SK-N-MC (cell line): ENCODE data around the gene CLK1.

ENCODE experiments used
- DNase-seq: peaks from one replicate; pipeline ENCODE4 v3.0.0-alpha.2; 2011; ENCODE audit warnings: low read depth, low spot score
- H3K27ac ChIP-seq: fragments of 200-600 bp; sonication (generic); 2 replicates; pipeline ENCODE4 v1.5.1; 2016; ENCODE audit warnings: mixed run types
- H3K36me3 ChIP-seq: fragments of 200-600 bp; sonication (generic); 2 replicates; pipeline ENCODE4 v1.6.1; 2017; ENCODE audit warnings: antibody characterized with exemption, low read length, mixed read lengths; ENCODE audit not compliant: insufficient read depth
- H3K4me3 ChIP-seq: fragments of 200-600 bp; sonication (generic); 2 replicates; pipeline ENCODE4 v1.5.1; 2016
- H3K9ac ChIP-seq: fragments of 200-600 bp; sonication (generic); 2 replicates; pipeline ENCODE4 v1.8.0; 2017; ENCODE audit warnings: mixed run types, mixed read lengths; ENCODE audit not compliant: insufficient read length
- H3K9me3 ChIP-seq: fragments of 200-600 bp; sonication (generic); 2 replicates; pipeline ENCODE4 v1.6.1; 2017; ENCODE audit warnings: low read depth, mild to moderate bottlenecking, antibody characterized with exemption, low read length, moderate library complexity, mixed read lengths
- EZH2 ChIP-seq: fragments of 200-600 bp; sonication (generic); IDR thresholded peaks from one replicate; pipeline ENCODE4 v1.6.1; 2017; ENCODE audit warnings: antibody characterized with exemption
- FOXP2 ChIP-seq: optimal IDR thresholded peaks from 2 replicates; pipeline ENCODE3; 2011; ENCODE audit warnings: mild to moderate bottlenecking, moderate library complexity; ENCODE audit not compliant: insufficient read depth; ENCODE audit errors: extremely low read length, control extremely low read depth
- POLR2AphosphoS5 ChIP-seq: IDR thresholded peaks from 2 replicates; pipeline ENCODE4 v1.6.1; 2012; ENCODE audit warnings: mild to moderate bottlenecking, low read depth, low read length, borderline replicate concordance

Gene CLK1

GRCh38 chr2:200878289-200878880 is 13.9 kb upstream of the CLK1 start:
- H3K4me3 ChIP-seq, result no peak overlapping the region
- H3K9me3 ChIP-seq, result no peaks in the 10 kb centered on the region
- H3K36me3 ChIP-seq, result peaks cover 57% of the 10 kb centered on the region
- H3K27ac ChIP-seq, result no peak overlapping the region
- TF ChIP-seq EZH2 (no peak), FOXP2 (no peak), POLR2AphosphoS5 (no peak)
- no peak for DNase-seq
- H3K9ac ChIP-seq, result no peak overlapping the region

- Histone ChIP-seq H3K27ac (no peak overlapping the region), H3K4me3 (no peak overlapping the region), H3K36me3 (peaks cover 55% of the 10 kb centered on the region), H3K9ac (no peak overlapping the region), H3K9me3 (no peaks in the 10 kb centered on the region)
- DNase-seq, result no peak
- TF ChIP-seq EZH2 (no peak), POLR2AphosphoS5 (no peak), FOXP2 (no peak)
These were observed 13.0 kb upstream of the CLK1 start for GRCh38 chr2:200877443-200877842.

- no peak for TF ChIP-seq FOXP2
- no peak for TF ChIP-seq POLR2AphosphoS5
- no peak for TF ChIP-seq EZH2
- no peak for DNase-seq
- Histone ChIP-seq H3K9me3 (no peaks in the 10 kb centered on the region), H3K27ac (no peak overlapping the region), H3K36me3 (peaks cover 36% of the 10 kb centered on the region), H3K4me3 (no peak overlapping the region), H3K9ac (no peak overlapping the region)
These were observed 9.1 kb upstream of the CLK1 start for GRCh38 chr2:200873560-200873959.

- H3K9ac ChIP-seq, result no peak overlapping the region
- DNase-seq, result no peak
- peak overlapping the region; percentile 52; the same call in 1 of the 2 replicates for H3K27ac ChIP-seq
- peaks cover 33% of the 10 kb centered on the region for H3K36me3 ChIP-seq
- TF ChIP-seq FOXP2, result no peak
- TF ChIP-seq POLR2AphosphoS5, result no peak
- TF ChIP-seq EZH2, result no peak
- no peak overlapping the region for H3K4me3 ChIP-seq
- H3K9me3 ChIP-seq, result no peaks in the 10 kb centered on the region
These were observed 6.7 kb upstream of the CLK1 start for GRCh38 chr2:200871151-200871550.

- no peak for DNase-seq
- TF ChIP-seq EZH2, result no peak
- TF ChIP-seq FOXP2, result no peak
- no peak for TF ChIP-seq POLR2AphosphoS5
- Histone ChIP-seq H3K9me3 (no peaks in the 10 kb centered on the region), H3K9ac (no peak overlapping the region), H3K36me3 (peaks cover 16% of the 10 kb centered on the region), H3K4me3 (no peak overlapping the region), H3K27ac (no peak overlapping the region)
These were observed 4.6 kb upstream of the CLK1 start for GRCh38 chr2:200869014-200869413.

GRCh38 chr2:200863782-200864175 is 679 bp downstream of the CLK1 start:
- DNase-seq, result no peak
- no peaks in the 10 kb centered on the region for H3K9me3 ChIP-seq
- peak overlapping the region; percentile 100 for H3K9ac ChIP-seq
- peak overlapping the region; percentile 100 for H3K4me3 ChIP-seq
- H3K27ac ChIP-seq, result peak overlapping the region; percentile 97
- no peak for TF ChIP-seq EZH2
- no peak for TF ChIP-seq FOXP2
- no peak for TF ChIP-seq POLR2AphosphoS5
- peaks cover 32% of the 10 kb centered on the region for H3K36me3 ChIP-seq

- Histone ChIP-seq H3K4me3 (peak overlapping the region; percentile 100), H3K9ac (peak overlapping the region; percentile 100), H3K36me3 (peaks cover 44% of the 10 kb centered on the region), H3K9me3 (no peaks in the 10 kb centered on the region), H3K27ac (peak overlapping the region; percentile 38)
- TF ChIP-seq EZH2 (no peak), POLR2AphosphoS5 (peak; percentile 40; the same call in 1 of the 2 replicates)
- DNase-seq, result no peak
These were observed 1.9 kb downstream of the CLK1 start for GRCh38 chr2:200862532-200863000.

GRCh38 chr2:200861617-200862155 is 2.8 kb downstream of the CLK1 start:
- Histone ChIP-seq H3K9ac (peak overlapping the region; percentile 49), H3K9me3 (no peaks in the 10 kb centered on the region), H3K4me3 (peak overlapping the region; percentile 100), H3K27ac (no peak overlapping the region), H3K36me3 (peaks cover 53% of the 10 kb centered on the region)
- TF ChIP-seq FOXP2, result no peak
- no peak for DNase-seq
